Loucy (cell line): ENCODE measurements around the gene CTBP2.

Experiments
- H2AFZ ChIP-seq: fragments of 200-600 bp; sonication (generic); 2 replicates; pipeline ENCODE4 v1.6.0; 2016; ENCODE audit warnings: antibody characterized with exemption, mild to moderate bottlenecking, low read length, moderate library complexity
- H3F3A ChIP-seq: fragments of 200-600 bp; 2 replicates; pipeline ENCODE4 v1.6.0; 2016; ENCODE audit warnings: antibody characterized with exemption, low read depth, mild to moderate bottlenecking
- H3K27me3 ChIP-seq: fragments of 200-600 bp; sonication (generic); 2 replicates; pipeline ENCODE4 v1.6.1; 2014; ENCODE audit warnings: low read length, mild to moderate bottlenecking; ENCODE audit not compliant: insufficient read depth, poor library complexity, severe bottlenecking
- H3K36me3 ChIP-seq: fragments of 200-600 bp; sonication (generic); 2 replicates; pipeline ENCODE4 v1.6.1; 2016; ENCODE audit warnings: low read length; ENCODE audit not compliant: insufficient read depth
- H3K4me1 ChIP-seq: fragments of 200-600 bp; sonication (generic); 2 replicates; pipeline ENCODE4 v1.5.1; 2014; ENCODE audit warnings: low read length, mild to moderate bottlenecking; ENCODE audit not compliant: insufficient read depth, poor library complexity, severe bottlenecking
- H3K4me2 ChIP-seq: fragments of 200-600 bp; sonication (generic); 2 replicates; pipeline ENCODE4 v1.6.0; 2014; ENCODE audit warnings: antibody characterized with exemption, low read length, low read depth, mild to moderate bottlenecking; ENCODE audit not compliant: poor library complexity, severe bottlenecking
- H3K4me3 ChIP-seq: fragments of 200-600 bp; sonication (generic); 2 replicates; pipeline ENCODE4 v1.5.1; 2014; ENCODE audit warnings: low read length, mild to moderate bottlenecking, mixed read lengths; ENCODE audit not compliant: poor library complexity, severe bottlenecking
- H3K79me2 ChIP-seq: fragments of 200-600 bp; sonication (generic); 2 replicates; pipeline ENCODE4 v1.6.1; 2014; ENCODE audit warnings: low read length; ENCODE audit not compliant: insufficient read depth
- H3K9ac ChIP-seq: fragments of 200-600 bp; sonication (generic); 2 replicates; pipeline ENCODE4 v1.6.0; 2014; ENCODE audit warnings: mild to moderate bottlenecking, low read depth, low read length, moderate library complexity; ENCODE audit not compliant: poor library complexity, severe bottlenecking
- H3K9me2 ChIP-seq: fragments of 200-600 bp; sonication (generic); replicated peaks from 2 replicates; pipeline ENCODE4 v1.6.1; 2016; ENCODE audit warnings: low read depth, low read length, mixed read lengths
- H3K9me3 ChIP-seq: fragments of 200-600 bp; sonication (generic); 2 replicates; pipeline ENCODE4 v1.6.1; 2014; ENCODE audit warnings: mild to moderate bottlenecking, antibody characterized with exemption, low read length, low read depth; ENCODE audit not compliant: insufficient read depth
- H4K20me1 ChIP-seq: fragments of 200-600 bp; sonication (generic); 2 replicates; pipeline ENCODE4 v1.6.0; 2014; ENCODE audit warnings: antibody characterized with exemption, low read length, mild to moderate bottlenecking; ENCODE audit not compliant: insufficient read depth, poor library complexity, severe bottlenecking
- CTCF ChIP-seq: fragments of 200-600 bp; sonication (generic); conservative IDR thresholded peaks from 2 replicates; pipeline ENCODE4 v1.5.1; 2014; ENCODE audit warnings: mild to moderate bottlenecking, antibody characterized with exemption, low read length
- EZH2phosphoT487 ChIP-seq: fragments of 200-600 bp; IDR thresholded peaks from 2 replicates; pipeline ENCODE4 v1.6.1; 2018; ENCODE audit warnings: antibody characterized with exemption, mild to moderate bottlenecking, moderate library complexity, borderline replicate concordance

The CTBP2 gene

GRCh38 chr10:124994573-124995473, 165.5 kb downstream of the CTBP2 start:
- Histone ChIP-seq H3K36me3 (no peaks in the 10 kb centered on the region; the same call in 1 of the 2 replicates), H3K9ac (no peak overlapping the region), H3K27me3 (no peaks in the 10 kb centered on the region), H3K79me2 (no peaks in the 10 kb centered on the region), H3K4me3 (no peak overlapping the region), H3K9me3 (no peaks in the 10 kb centered on the region), H3K4me2 (no peak overlapping the region), H3K9me2 (no peaks in the 10 kb centered on the region), H3F3A (no peaks in the 10 kb centered on the region), H4K20me1 (no peaks in the 10 kb centered on the region), H3K4me1 (no peaks in the 10 kb centered on the region), H2AFZ (no peak overlapping the region)
- TF ChIP-seq CTCF = no peak
- no peak for TF ChIP-seq EZH2phosphoT487

GRCh38 chr10:124993736-124994451, 166.5 kb downstream of the CTBP2 start:
- Histone ChIP-seq H2AFZ (no peak overlapping the region), H3K79me2 (no peaks in the 10 kb centered on the region), H3K27me3 (no peaks in the 10 kb centered on the region), H3K4me2 (no peak overlapping the region), H4K20me1 (no peaks in the 10 kb centered on the region), H3K9me2 (no peaks in the 10 kb centered on the region), H3K4me1 (no peaks in the 10 kb centered on the region), H3K9ac (no peak overlapping the region), H3F3A (no peaks in the 10 kb centered on the region), H3K4me3 (no peak overlapping the region), H3K36me3 (no peaks in the 10 kb centered on the region; the same call in 1 of the 2 replicates), H3K9me3 (no peaks in the 10 kb centered on the region)
- no peak for TF ChIP-seq EZH2phosphoT487
- no peak for TF ChIP-seq CTCF

DNA sequence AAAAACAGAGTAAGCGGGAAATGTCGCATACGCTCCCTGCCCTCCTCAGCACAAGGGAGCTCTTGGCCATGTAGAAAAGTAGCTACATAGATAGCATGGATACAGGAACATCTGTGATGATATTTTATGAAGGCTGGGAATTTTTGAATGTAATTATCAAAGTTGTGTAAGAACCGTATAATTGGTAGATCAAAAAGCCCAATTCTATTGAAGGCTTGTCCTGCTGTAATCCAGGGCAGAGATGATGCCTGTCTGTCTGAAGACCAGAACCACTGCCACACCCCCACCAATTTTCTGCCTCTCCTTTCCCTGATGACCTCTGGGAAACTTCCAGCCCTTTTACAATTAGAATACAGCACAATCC, 167.0 kb downstream of the CTBP2 start:
- Histone ChIP-seq H3K9ac (no peak overlapping the region), H4K20me1 (no peaks in the 10 kb centered on the region), H3K36me3 (no peaks in the 10 kb centered on the region; the same call in 1 of the 2 replicates), H3K4me2 (no peak overlapping the region), H3F3A (no peaks in the 10 kb centered on the region), H3K27me3 (no peaks in the 10 kb centered on the region), H3K9me2 (no peaks in the 10 kb centered on the region), H2AFZ (no peak overlapping the region), H3K4me3 (no peak overlapping the region), H3K4me1 (no peaks in the 10 kb centered on the region), H3K79me2 (no peaks in the 10 kb centered on the region), H3K9me3 (no peaks in the 10 kb centered on the region)
- TF ChIP-seq EZH2phosphoT487 (no peak), CTCF (no peak)
